GM12892 (cell line): ENCODE results near the gene CRISPLD2.
"Not testable (repeated sequence)": the region's sequence is repeated elsewhere in the genome, so short reads cannot be mapped to it uniquely, and the experiment has no call there.

ENCODE experiments used
- DNase-seq: peaks from one replicate; pipeline ENCODE4 v3.0.0; 2011; ENCODE audit not compliant: insufficient read length
- FAIRE-seq: peaks from 2 replicates; lab custom pipeline; 2011; peaks lifted over from hg19 to GRCh38; lab: Jason Lieb, UNC
- POLR2A ChIP-seq: IDR thresholded peaks from 2 replicates; pipeline ENCODE4 v1.6.1; 2011; ENCODE audit warnings: low read depth, low read length, control low read depth
- POLR2AphosphoS5 ChIP-seq: IDR thresholded peaks from 2 replicates; pipeline ENCODE4 v1.6.1; 2011; ENCODE audit warnings: low read depth, low read length, control low read depth
- TAF1 ChIP-seq: IDR thresholded peaks from 2 replicates; pipeline ENCODE4 v1.6.1; 2011; ENCODE audit warnings: low read depth, mild to moderate bottlenecking, control low read depth, low read length, borderline replicate concordance

Gene CRISPLD2

DNA sequence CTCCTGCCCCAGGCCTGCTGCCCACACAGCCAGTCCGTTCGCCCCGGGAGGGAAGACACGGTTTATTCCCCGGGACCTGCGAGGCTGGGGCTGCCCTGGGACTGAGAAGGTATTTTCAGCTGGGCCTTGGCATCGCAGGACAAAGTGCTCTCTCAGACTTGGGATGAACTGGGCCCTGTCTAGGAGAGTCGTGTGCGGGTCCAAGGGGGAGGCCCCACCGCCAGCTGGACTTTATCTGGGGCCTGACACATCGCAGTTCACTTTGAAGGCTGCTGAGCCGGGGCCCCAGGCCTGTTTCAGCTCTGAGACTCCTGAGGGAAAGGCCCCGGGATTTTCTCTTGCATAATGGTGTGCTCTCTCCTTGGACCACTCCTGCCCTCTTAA lies 6.8 kb downstream of the CRISPLD2 start:
- no peak for FAIRE-seq

DNA sequence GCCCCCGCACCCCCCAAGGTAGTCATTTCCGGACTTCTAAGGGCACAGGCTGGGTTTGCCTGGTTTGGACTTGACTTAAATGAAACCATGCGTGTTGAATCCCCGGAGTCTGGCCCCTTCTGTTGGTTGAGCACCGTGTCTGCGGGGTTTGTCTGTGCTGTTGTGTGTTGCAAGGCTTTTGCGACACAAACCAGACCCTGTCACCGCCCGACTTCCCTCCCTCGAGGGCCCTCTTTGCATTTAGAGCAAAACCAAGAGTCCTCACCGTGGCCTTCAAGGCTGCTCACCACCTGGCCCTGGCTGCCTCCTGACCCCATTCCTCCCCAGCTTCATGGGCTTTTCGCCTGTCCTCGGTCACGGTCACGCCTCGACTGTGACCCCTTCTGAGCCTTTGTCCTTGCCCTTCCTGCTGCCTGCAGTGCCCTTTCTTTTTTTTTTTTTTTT lies 7.4 kb downstream of the CRISPLD2 start:
- TF ChIP-seq POLR2AphosphoS5 (no peak), TAF1 (no peak), POLR2A (no peak)
- FAIRE-seq (no peak), DNase-seq (no peak)

More for the DNA sequence above, 6.8 kb downstream of the CRISPLD2 start:
- DNase-seq: no peak
- TF ChIP-seq TAF1: no peak

DNA sequence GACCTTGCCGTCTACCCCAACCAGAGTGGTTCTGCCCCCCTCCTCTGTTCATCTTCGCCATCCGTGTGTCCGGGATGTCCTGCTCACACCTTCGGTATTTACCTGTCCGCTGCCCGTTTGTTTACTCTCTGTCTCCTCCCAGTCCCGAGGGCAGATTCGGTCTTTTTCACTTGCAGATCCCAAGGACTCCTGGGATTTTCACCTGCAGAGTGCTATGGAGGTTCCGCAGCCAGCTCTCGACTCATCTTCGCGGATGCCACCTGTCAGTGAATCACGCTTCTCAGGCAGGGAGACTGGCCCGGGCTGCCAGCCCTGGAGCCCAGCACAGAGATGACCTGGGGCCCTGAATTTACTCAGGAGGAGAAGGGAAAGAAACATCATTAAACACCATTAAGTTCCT lies 8.1 kb downstream of the CRISPLD2 start:
- DNase-seq (no peak), FAIRE-seq (no peak)
- TF ChIP-seq TAF1 (no peak), POLR2AphosphoS5 (no peak), POLR2A (no peak)

DNA sequence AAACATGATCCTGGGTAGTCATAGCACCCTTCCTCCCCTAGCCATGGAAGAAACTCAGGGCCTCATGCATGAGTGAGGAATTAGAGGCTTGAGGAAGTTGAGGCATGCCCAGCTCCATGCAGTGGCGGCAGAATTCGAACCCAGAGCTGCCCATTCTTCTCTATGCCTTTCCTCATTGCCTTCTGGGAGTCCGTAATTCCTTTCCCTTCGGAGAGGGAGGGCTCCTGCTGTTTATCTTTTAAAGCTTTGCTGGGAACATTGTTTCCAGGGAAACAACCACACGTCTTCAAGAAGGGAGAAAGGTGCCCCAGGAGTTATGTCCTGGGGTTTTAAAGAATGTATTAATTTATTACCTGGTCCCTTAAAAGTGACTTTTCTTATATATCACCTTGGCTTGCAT lies 8.5 kb downstream of the CRISPLD2 start:
- FAIRE-seq (no peak), DNase-seq (no peak)
- no peak for TF ChIP-seq POLR2A

- FAIRE-seq (no peak), DNase-seq (no peak)
- no peak for TF ChIP-seq POLR2A
- TF ChIP-seq TAF1: no peak
- TF ChIP-seq POLR2AphosphoS5: no peak
These were observed 9.6 kb downstream of the CRISPLD2 start for GRCh38 chr16:84829168-84829965.

GRCh38 chr16:84830765-84831384 lies 11.1 kb downstream of the CRISPLD2 start:
- DNase-seq (no peak), FAIRE-seq (no peak)
- TF ChIP-seq POLR2A (no peak), POLR2AphosphoS5 (no peak), TAF1 (no peak)

- not testable (repeated sequence) for FAIRE-seq, DNase-seq
These were observed 11.9 kb downstream of the CRISPLD2 start for GRCh38 chr16:84831728-84832127.

DNA sequence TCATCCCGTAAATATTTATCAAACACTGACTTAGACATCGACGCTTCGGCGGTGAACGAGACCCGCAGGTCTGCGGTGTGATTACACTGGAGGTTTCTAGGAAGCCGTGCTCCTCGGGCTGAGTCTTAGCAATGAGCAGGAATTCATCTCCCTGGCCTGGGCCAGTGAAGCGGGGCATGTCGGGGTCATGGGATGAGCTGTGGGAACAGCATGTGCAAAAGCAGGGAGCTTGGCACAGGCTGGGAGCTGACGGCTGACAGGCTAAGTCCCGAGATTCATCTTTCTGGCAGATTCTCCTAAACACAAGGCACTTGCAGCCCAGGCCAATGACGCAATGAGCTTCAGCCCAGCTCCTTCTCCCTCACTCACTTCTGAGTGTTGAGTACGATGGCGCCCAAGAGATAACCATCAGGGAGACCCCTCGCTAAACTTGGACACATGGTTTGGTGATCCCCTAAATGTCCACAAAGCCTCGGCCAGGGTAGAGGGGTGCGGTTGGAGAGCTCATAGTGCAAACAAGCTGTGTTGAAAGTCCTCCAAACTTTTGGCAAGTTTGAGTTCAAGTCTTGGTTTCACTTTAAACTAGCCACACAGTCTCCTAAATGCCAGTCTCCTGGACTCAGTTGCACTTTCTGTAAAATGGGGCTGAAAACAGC lies 12.8 kb downstream of the CRISPLD2 start:
- DNase-seq (no peak), FAIRE-seq (no peak)
- TF ChIP-seq POLR2AphosphoS5 (no peak), TAF1 (no peak), POLR2A (no peak)

- FAIRE-seq (no peak), DNase-seq (no peak)
- TF ChIP-seq TAF1: no peak
These were observed 13.3 kb downstream of the CRISPLD2 start for GRCh38 chr16:84833144-84833500.

DNA sequence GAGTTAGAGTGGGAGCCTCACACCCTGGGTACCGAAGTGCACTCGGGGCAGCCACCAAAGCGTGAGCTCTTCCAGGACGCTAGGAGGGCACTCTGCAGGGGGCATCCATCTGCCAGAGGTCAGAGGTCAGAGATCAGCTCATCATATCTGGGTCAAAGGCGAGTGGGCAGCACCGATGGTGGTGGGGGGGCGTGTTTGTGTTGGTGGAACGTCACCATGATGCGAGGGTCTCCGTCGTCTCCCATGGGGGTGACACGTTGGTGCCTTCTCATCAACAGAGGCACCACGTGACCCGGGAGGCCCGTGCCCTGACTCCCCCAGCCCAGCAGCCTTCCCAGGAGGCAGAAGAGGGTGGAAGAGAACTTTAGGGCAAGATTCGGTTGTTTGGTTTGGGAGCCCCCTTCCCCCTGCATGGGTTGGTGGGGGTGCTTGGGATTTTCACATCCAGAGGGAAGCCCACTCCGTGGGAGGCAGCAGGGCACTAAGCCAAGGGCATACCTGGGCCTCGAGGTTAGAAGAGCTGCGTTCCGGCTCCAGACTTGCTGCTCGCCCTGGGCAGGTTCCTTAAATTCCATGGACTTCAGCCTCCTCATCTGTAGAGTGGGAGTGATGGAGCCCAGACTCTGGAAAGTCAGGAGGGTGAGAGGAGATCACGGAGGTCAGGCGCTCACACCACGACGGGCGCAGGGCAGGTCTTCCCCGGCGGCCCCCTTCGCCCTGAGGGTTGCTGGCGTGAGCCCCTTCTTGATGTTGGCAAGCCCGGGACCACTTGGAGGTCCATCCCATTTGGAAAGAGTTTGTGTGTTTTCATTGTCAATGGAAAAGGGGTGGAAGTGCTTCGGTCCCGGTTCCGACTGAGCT lies 14.0 kb downstream of the CRISPLD2 start:
- FAIRE-seq (no peak), DNase-seq (no peak)
- TF ChIP-seq TAF1: no peak
- TF ChIP-seq POLR2AphosphoS5: no peak

DNA sequence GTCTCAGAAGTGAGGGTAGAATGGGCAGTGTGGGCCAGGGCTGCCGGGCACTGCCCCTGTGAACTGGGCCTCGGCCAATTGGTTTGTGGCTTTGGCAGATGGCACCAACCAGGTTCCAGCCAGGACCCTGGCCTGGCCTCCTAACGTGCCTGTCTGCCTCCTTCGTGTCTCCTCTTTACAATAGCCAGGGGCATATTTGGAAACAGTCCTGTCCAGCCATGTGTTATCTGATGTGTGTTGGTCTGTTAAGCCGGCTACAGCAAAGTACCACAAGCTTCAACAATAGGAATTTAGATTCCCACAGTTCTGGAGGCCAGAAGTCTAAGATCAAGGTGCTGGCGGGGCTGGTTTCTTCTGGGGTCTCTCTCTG lies 14.6 kb downstream of the CRISPLD2 start:
- no peak for TF ChIP-seq POLR2A
- no peak for TF ChIP-seq POLR2AphosphoS5
- TF ChIP-seq TAF1: no peak
- no peak for DNase-seq
- no peak for FAIRE-seq

DNA sequence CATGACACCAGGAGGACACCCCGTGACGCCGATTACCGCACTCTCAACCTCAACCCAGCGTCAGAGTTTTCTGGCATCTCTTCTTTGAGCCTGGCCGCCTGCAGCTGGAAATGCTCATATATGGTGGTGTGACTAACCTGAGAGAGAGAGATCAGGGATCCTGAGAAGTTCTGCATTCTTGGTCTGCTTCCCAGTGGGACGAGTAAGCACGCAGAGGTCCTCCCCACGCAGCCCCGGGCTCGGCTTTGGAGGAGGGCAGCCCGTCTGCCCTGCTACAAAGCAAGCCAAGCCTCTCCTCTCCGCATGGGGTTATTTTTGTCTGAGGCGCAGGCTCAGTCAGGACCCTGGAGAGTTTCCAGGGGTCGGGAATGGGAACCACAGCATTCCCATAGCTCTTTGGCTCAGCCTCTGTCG lies 16.5 kb downstream of the CRISPLD2 start:
- DNase-seq (no peak), FAIRE-seq (no peak)
- TF ChIP-seq POLR2AphosphoS5 (no peak), POLR2A (no peak), TAF1 (no peak)

GRCh38 chr16:84836967-84837366 lies 17.2 kb downstream of the CRISPLD2 start:
- FAIRE-seq (no peak), DNase-seq (no peak)
- TF ChIP-seq POLR2AphosphoS5 (no peak), TAF1 (no peak), POLR2A (no peak)
